ENCODE measurements around the gene GAS2L3.
A peak's percentile ranks its signal among the peaks of the same experiment; 100 is the strongest.
"Not testable (repeated sequence)": the region's sequence is repeated elsewhere in the genome, so short reads cannot be mapped to it uniquely, and the experiment has no call there.

GAS2L3 gene

DNA sequence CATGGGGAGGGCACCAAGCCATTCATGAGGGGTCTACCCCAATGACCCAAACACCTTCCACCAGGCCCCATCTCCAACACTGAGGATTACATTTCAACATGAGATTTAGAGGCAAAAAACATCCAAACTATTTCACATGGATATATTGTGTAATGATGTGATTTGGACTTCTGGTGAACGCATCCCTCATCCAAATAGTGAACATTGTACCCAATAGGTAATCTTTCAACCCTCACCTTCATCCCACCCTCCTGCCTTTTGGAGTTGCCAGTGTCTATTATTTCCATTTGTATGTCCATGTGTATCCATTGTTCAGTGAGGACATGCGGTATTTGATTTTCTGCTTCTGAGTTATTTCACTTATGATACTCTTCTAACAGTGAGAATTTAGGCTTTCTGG lies 16.1 kb upstream of the GAS2L3 start:
- ChIA-PET CTCF (interaction anchor here (1.1 kb wide), 1 partner anchor 153 kb away, joined by 3 read pairs; no protein-coding TSS in a partner anchor), POLR2A (no interaction called here)
- TF ChIP-seq, protein P1, sequence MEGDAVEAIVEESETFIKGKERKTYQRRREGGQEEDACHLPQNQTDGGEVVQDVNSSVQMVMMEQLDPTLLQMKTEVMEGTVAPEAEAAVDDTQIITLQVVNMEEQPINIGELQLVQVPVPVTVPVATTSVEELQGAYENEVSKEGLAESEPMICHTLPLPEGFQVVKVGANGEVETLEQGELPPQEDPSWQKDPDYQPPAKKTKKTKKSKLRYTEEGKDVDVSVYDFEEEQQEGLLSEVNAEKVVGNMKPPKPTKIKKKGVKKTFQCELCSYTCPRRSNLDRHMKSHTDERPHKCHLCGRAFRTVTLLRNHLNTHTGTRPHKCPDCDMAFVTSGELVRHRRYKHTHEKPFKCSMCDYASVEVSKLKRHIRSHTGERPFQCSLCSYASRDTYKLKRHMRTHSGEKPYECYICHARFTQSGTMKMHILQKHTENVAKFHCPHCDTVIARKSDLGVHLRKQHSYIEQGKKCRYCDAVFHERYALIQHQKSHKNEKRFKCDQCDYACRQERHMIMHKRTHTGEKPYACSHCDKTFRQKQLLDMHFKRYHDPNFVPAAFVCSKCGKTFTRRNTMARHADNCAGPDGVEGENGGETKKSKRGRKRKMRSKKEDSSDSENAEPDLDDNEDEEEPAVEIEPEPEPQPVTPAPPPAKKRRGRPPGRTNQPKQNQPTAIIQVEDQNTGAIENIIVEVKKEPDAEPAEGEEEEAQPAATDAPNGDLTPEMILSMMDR (IDR thresholded peaks at IDR 0.05; ENCODE audit: control extremely low read depth, extremely low read depth, low read depth, missing control alignments), result no peak

DNA sequence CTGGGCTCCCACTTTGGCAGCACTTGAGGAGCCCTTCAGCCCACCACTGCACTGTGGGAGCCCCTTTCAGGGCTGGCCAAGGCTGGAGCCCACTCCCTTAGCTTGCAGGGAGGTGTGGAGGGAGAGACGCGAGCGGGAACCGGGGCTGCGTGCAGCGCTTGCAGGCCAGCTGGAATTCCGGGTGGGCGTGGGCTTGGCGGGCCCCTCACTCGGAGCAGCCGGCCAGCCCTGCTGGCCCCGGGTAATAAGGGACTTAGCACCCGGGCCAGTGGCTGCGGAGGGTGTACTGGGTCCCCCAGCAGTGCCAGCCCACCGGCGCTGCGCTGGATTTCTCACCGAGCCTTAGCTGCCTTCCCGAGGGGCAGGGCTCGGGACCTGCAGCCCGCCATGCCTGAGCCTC lies 14.2 kb upstream of the GAS2L3 start:
- POLR2A ChIA-PET; DNase-seq (ENCODE audit: extremely low spot score); CTCF ChIA-PET: not testable (repeated sequence)

More for the DNA sequence above, 16.1 kb upstream of the GAS2L3 start:
- no peak for DNase-seq (ENCODE audit: extremely low spot score)

DNA sequence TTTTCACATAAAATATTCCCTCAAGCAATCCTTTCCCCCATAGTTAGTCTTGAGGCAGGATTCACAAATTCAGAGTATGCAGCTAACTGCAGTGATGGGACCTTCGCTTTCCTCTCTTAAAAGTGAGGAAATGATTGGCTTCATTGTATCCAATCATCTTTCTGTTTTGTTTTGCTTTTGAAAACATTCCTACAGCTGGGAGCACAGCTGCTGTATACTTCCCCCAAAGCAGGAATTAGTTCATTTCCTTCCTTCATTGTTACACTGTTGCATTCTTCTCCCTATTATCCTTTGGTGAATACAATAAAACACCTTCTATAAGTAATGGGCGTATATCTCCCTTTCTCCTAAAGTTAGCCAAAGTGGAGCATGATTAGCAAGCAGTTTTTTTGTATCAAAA lies 9.4 kb upstream of the GAS2L3 start:
- TF ChIP-seq, protein P1 (IDR thresholded peaks at IDR 0.05; ENCODE audit: control extremely low read depth, extremely low read depth, low read depth, missing control alignments), result no peak
- CTCF ChIA-PET, result no interaction called here
- no peak for DNase-seq (ENCODE audit: extremely low spot score)
- POLR2A ChIA-PET, result no interaction called here

DNA sequence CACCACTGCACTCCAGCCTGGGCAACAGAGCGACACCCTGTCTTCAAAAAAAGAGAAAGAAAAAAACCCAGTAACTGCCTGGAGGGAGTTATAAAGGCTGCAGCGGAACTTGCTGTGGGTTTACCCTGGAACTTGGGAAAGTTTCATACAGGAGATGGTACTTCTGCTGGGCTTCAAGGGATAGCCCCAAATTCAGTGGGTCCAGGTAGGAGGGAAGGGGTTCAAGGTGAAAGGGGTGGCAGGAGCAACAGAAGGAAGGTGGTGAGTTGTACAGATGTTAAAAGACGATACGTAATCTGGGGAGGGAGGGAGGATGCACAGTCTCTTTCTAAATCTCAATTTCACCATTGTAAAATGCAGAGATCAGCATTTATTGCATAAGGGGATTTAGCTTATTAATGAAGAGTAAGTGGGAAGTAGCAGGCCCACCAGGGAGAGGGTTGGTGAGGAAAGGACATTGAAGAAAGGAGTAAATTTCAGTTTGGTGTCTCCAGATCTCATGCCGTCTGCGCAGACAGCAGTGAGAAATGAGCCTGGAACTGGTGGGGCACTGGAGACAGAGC lies 8.5 kb upstream of the GAS2L3 start:
- CTCF ChIA-PET, result interaction anchor here (1.3 kb wide), 1 partner anchor 107 kb away, joined by 3 read pairs; no protein-coding TSS in a partner anchor
- TF ChIP-seq, protein P1 (IDR thresholded peaks at IDR 0.05; ENCODE audit: control extremely low read depth, extremely low read depth, low read depth, missing control alignments), result no peak
- POLR2A ChIA-PET, result no interaction called here
- no peak for DNase-seq (ENCODE audit: extremely low spot score)

DNA sequence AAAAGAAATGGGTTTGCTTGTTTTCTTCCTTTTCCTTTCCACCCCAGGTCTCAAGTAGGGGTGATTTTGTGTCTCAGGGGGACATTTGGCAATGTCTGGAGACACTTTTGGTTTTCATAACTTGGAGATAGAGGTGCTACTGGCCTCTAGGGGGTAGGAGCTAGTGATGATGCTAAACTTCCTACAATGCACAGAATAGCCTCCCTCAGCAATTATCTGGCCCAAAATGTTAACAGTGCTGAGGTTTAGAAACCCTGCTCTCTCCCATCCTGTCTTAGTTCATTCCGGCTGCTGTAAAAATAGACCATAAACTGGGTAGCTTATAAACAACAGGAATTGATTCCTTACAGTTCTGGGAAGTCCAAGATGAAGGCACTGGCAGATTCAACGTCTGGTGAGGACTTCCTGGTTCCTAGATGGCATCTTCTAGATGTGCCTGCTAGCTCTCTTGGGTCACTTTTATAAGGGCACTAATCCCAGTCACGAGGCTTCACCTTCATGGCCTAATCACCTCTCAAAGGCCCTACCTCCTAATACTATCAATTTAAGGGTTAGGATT lies 7.4 kb upstream of the GAS2L3 start:
- no peak for DNase-seq (ENCODE audit: extremely low spot score)
- POLR2A ChIA-PET, result no interaction called here

DNA sequence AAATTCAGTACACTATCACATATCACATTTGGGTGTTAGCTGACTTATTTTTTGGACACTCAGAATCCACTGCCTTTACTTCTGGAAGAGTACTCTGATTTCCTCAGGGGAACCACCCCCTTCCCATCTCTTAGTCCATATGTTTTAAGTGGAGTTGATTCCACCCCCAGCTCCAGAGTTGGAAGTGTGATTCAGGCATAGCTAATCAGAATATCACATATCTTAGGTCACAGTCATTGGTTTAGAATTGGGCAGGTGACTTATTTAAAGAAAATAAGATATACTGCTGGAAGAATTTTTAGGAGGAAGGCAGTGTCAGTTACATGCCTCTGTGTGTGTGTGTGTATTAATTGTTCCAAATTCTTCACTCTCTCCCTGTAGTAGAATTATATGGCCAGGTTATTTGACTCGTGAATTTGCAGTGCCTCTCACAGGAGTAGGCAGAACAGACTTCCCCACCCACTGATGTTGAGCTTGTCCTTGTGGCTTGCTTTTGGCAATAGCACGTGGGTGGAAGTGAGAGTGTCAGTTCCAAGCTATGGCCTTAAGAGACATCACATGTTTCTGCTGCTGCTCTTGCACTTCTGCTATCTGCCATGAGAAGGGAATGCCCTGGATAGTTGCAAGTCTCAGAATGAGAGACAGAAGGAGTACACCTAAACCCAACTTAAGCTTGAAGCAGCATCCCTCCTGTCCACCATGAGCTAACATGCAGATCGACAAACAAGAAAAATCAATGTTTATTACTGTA lies 6.4 kb upstream of the GAS2L3 start:
- POLR2A ChIA-PET, result no interaction called here
- DNase-seq (ENCODE audit: extremely low spot score), result peak; percentile 63
- TF ChIP-seq, protein P1 (IDR thresholded peaks at IDR 0.05; ENCODE audit: control extremely low read depth, extremely low read depth, low read depth, missing control alignments), result no peak
- CTCF ChIA-PET, result interaction anchor here (0.9 to 3.2 kb wide), 7 partner anchors 9 to 104 kb away, joined by 3 to 19 read pairs (median 4); no protein-coding TSS in a partner anchor

More for the DNA sequence above, 7.4 kb upstream of the GAS2L3 start:
- CTCF ChIA-PET, result interaction anchor here (1.3 to 3.2 kb wide), 5 partner anchors 11 to 106 kb away, joined by 3 to 19 read pairs (median 4); no protein-coding TSS in a partner anchor
- TF ChIP-seq, protein P1 (IDR thresholded peaks at IDR 0.05; ENCODE audit: control extremely low read depth, extremely low read depth, low read depth, missing control alignments), result peak; percentile 9

DNA sequence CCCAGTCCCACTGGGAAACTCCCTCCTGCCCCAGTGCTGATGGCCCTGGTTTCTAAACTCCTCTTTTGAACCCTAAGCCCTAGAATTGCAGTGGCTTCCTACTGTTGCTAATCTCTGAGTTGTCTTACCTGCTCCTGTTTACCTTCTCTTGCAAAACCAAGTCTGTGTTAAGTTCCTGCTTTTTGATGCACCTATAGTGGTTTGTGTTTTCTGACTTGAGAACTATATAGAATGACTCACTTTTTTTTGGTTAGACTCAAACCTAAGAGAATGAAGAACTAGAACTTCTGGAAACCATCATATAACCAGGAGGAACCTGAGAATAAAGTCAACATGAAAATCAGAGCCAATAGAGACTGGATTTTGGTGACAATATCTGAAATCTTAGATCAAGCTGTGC lies 5.5 kb upstream of the GAS2L3 start:
- ChIA-PET POLR2A (no interaction called here), CTCF (interaction anchor here (0.9 to 3.2 kb wide), 2 partner anchors 13 to 39 kb away, joined by 3 to 19 read pairs; no protein-coding TSS in a partner anchor)
- no peak for DNase-seq (ENCODE audit: extremely low spot score)
- TF ChIP-seq, protein P1 (IDR thresholded peaks at IDR 0.05; ENCODE audit: control extremely low read depth, extremely low read depth, low read depth, missing control alignments), result no peak
